GM10266 (cell line): ENCODE measurements around the gene ZNF773.
"Not testable (repeated sequence)": the region's sequence is repeated elsewhere in the genome, so short reads cannot be mapped to it uniquely, and the experiment has no call there.

Experiments used
- DNase-seq: peaks from one replicate; pipeline ENCODE4 v3.0.0; 2012; ENCODE audit errors: extremely low spot score
- CTCF ChIP-seq: IDR thresholded peaks from 2 replicates; pipeline ENCODE4 v1.5.1; 2012; ENCODE audit warnings: mild to moderate bottlenecking, low read depth; ENCODE audit not compliant: control insufficient read depth, insufficient read depth; ENCODE audit errors: missing control alignments

The ZNF773 gene

GRCh38 chr19:57499680-57500395 is at the start of gene ZNF773:
ZNF773 (plus strand) TSS chr19:57499938; CDS start chr19:57500081, 143 bp downstream.
- DNase-seq, result peak; percentile 92

- TF ChIP-seq CTCF, result no peak
These were observed 47.4 kb upstream of the ZNF773 start for GRCh38 chr19:57452307-57452706.

GRCh38 chr19:57465680-57466381 is 33.9 kb upstream of the ZNF773 start:
- peak; percentile 50 for TF ChIP-seq CTCF
- DNase-seq, result no peak

More at GRCh38 chr19:57452307-57452706, 47.4 kb upstream of the ZNF773 start:
- no peak for DNase-seq

GRCh38 chr19:57466489-57466888 is 33.2 kb upstream of the ZNF773 start:
- TF ChIP-seq CTCF, result no peak
- DNase-seq, result no peak

GRCh38 chr19:57473646-57474045 is 26.1 kb upstream of the ZNF773 start:
- no peak for DNase-seq

GRCh38 chr19:57477191-57478008 is 22.3 kb upstream of the ZNF773 start, which contains the start of gene ZNF772:
ZNF772 (minus strand) TSS chr19:57477566; CDS start chr19:57477309, 257 bp downstream.
- DNase-seq, result peak; percentile 91

More at GRCh38 chr19:57473646-57474045, 26.1 kb upstream of the ZNF773 start:
- TF ChIP-seq CTCF, result no peak

GRCh38 chr19:57487477-57488298 is 12.1 kb upstream of the ZNF773 start, which contains the start of gene ZNF419:
ZNF419 (plus strand) TSS chr19:57487750; CDS start chr19:57487951, 201 bp downstream.
- DNase-seq, result peak; percentile 94

More at GRCh38 chr19:57477191-57478008, 22.3 kb upstream of the ZNF773 start, which contains the start of gene ZNF772:
- TF ChIP-seq CTCF, result peak; percentile 48

- not testable (repeated sequence) for DNase-seq
These were observed 11.5 kb upstream of the ZNF773 start for GRCh38 chr19:57488299-57488644.

- DNase-seq, result not testable (repeated sequence)
These were observed 432 bp upstream of the ZNF773 start for GRCh38 chr19:57499332-57499679.

- DNase-seq, result not testable (repeated sequence)
These were observed 662 bp downstream of the ZNF773 start for GRCh38 chr19:57500400-57500799.
